Measurements from ENCODE around the gene QKI. TPM values are rescaled to one million over a fixed set of nuclear protein-coding genes. Genes with fewer than 3 reads are reported as not detected.

The QKI gene
- total and polyA plus RNA-seq, 2 of the 8 experiments (the other 6 are each of a cell fraction or from before 2014, with no cell fraction given): 181 to 183 TPM

- Histone ChIP-seq H4K8ac (ENCODE audit: extremely low read depth, insufficient read depth, low read length) (no peak overlapping the region), H3K4ac (replicated peaks; ENCODE audit: insufficient read length, low read depth, low read length) (no peak overlapping the region), H4K5ac (ENCODE audit: insufficient read length, low read depth, low read length) (no peak overlapping the region), H3K36me3 (ENCODE audit: control insufficient read depth in 2 of 4, insufficient read depth in 4 of 4, low read length in 3 of 4) (peaks cover 0 to 22% (median 11%) of the 10 kb centered on the region in 4 experiments; a peak in 5 of 8 replicates), H2BK12ac (ENCODE audit: low read depth, low read length) (no peak overlapping the region), H2BK15ac (ENCODE audit: low read length) (no peak overlapping the region), H2AK5ac (ENCODE audit: low read depth, low read length) (no peak overlapping the region), H2BK20ac (ENCODE audit: low read length) (no peak overlapping the region), H3K4me3 (ENCODE audit: extremely low read depth in 1 of 4, insufficient read depth in 2 of 4, low read depth in 3 of 4, low read length in 4 of 4) (no peak overlapping the region), H3K79me2 (ENCODE audit: control insufficient read depth in 1 of 2, insufficient read depth in 2 of 2, low read length in 2 of 2) (peaks cover 3 to 32% of the 10 kb centered on the region in 2 experiments; a peak in 2 of 4 replicates), H2AFZ (ENCODE audit: low read length) (no peak overlapping the region), H4K91ac (replicated peaks; ENCODE audit: insufficient read length, low read length) (no peak overlapping the region), H3K56ac (replicated peaks; ENCODE audit: insufficient read length, low read depth, low read length) (no peak overlapping the region), H3K79me1 (ENCODE audit: low read depth, low read length) (no peaks in the 10 kb centered on the region), H3K4me2 (ENCODE audit: insufficient read depth in 1 of 2, low read depth in 2 of 2, low read length in 2 of 2) (no peak overlapping the region), H3K9me3 (ENCODE audit: insufficient read depth in 2 of 2, low read depth in 1 of 2, low read length in 1 of 2) (no peaks in the 10 kb centered on the region), H3K23me2 (ENCODE audit: low read depth, low read length) (no peaks in the 10 kb centered on the region), H2BK5ac (ENCODE audit: low read depth, low read length) (no peak overlapping the region), H3K27me3 (replicated peaks in 1 of 4; ENCODE audit: control insufficient read depth in 3 of 4, extremely low read depth in 1 of 4, insufficient read depth in 3 of 4, low read length in 3 of 4) (no peaks in the 10 kb centered on the region), H3K4me1 (replicated peaks in 1 of 4; ENCODE audit: control insufficient read depth in 3 of 4, insufficient read depth in 4 of 4, low read length in 3 of 4) (no peaks in the 10 kb centered on the region), H3K9ac (replicated peaks in 1 of 4; ENCODE audit: extremely low read depth in 1 of 4, low read depth in 3 of 4, low read length in 3 of 4) (no peak overlapping the region), H4K20me1 (replicated peaks in 1 of 2; ENCODE audit: control insufficient read depth in 1 of 2, insufficient read depth in 2 of 2, low read length in 2 of 2) (peaks cover 0 to 3% of the 10 kb centered on the region in 2 experiments), H3K18ac (ENCODE audit: extremely low read depth, low read length) (no peak overlapping the region), H3K14ac (ENCODE audit: insufficient read length) (no peak overlapping the region), H3K23ac (ENCODE audit: insufficient read length) (no peak overlapping the region), H2BK120ac (replicated peaks; ENCODE audit: low read depth, low read length) (no peak overlapping the region), H3K27ac (ENCODE audit: low read depth, low read length) (no peak overlapping the region)
- ChIA-PET POLR2A (ENCODE audit: partially characterized antibody) (no interaction called here), CTCF (ENCODE audit: partially characterized antibody) (interaction anchor here (1.6 kb wide), 1 partner anchor 9 kb away, joined by 7 read pairs; no protein-coding TSS in a partner anchor)
- no peak for FAIRE-seq
- no peak for DNase-seq (ENCODE audit: low read depth in 1 of 2, low spot score in 2 of 2)
- 85 to 100% methylated on average over 1 to 8 of the region's 8 CpGs for WGBS, 2 experiments (ENCODE audit: extremely low coverage in 1 of 2, insufficient coverage in 1 of 2, insufficient read length in 1 of 2, insufficient replicate concordance in 2 of 2, low coverage in 1 of 2, low lambda C conversion rate in 2 of 2, missing lambda C conversion rate in 1 of 2)
- no peak for TF ChIP-seq EZH2 (IDR thresholded peaks at IDR 0.05; ENCODE audit: low read depth, low read length, severe bottlenecking)
- TF ChIP-seq MAX (IDR thresholded peaks at IDR 0.05): no peak
- no peak for TF ChIP-seq TBP (IDR thresholded peaks at IDR 0.05; ENCODE audit: low read depth, low read length)
- no peak for TF ChIP-seq SRF (IDR thresholded peaks at IDR 0.05; ENCODE audit: low read depth, low read length)
- no peak for TF ChIP-seq RFX5 (IDR thresholded peaks at IDR 0.05; ENCODE audit: borderline replicate concordance, low read depth, low read length)
- no peak for TF ChIP-seq USF2 (IDR thresholded peaks at IDR 0.05; ENCODE audit: low read length)
- TF ChIP-seq CTBP2 (IDR thresholded peaks at IDR 0.05; ENCODE audit: borderline replicate concordance, insufficient read depth, insufficient read length, low read length): no peak
- TF ChIP-seq TEAD4 (IDR thresholded peaks at IDR 0.05; ENCODE audit: low read depth, low read length): no peak
Measured at GRCh38 chr6:163563318-163563717, 148.8 kb downstream of the QKI start.
